ENCODE results near the gene SUV39H1.

DNA sequence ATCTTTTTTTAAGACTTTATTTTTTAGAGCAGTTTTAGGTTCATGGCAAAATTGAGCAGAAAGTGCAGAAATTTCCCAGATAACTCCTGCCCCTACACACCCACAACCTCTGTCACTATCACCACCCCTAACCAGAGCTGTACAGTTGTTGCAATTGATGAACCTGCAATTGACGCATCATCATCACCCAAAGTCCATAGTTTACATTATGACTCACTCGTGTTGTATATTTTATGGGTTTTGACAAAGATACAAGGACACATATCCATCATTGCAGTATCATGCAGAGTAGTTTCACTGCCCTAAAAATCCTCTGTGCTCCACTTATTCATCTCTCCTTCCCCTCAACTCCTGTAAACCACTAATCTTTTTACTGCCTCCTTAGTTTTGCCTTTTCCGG lies 47.4 kb upstream of the SUV39H1 start:
- TF ChIP-seq EZH2phosphoT487 (IDR thresholded peaks at IDR 0.05; ENCODE audit: borderline replicate concordance, low read length): no peak
- TF ChIP-seq CTCF (IDR thresholded peaks at IDR 0.05; ENCODE audit: low read depth, low read length, poor library complexity, severe bottlenecking): no peak
